Thyroid gland (tissue), 4 donors: Measurements from ENCODE around the gene TRMU.

Source experiments
- POLR2A ChIP-seq, 2 donors: fragments of 450-650 bp; IDR thresholded peaks; one replicate each; pipeline ENCODE4 v1.6.1; 2017; ENCODE audit warnings: antibody characterized with exemption in 2 of 2, mild to moderate bottlenecking in 2 of 2, moderate library complexity in 1 of 2
- TF ChIP-seq, protein P1 (sequence below), 6 experiments: fragments of 200-600 bp in 3 of 6; fragments of 450-650 bp in 3 of 6; sonication (generic) in 3 of 6; IDR thresholded peaks; one replicate each; pipeline ENCODE4 v1.5.1; 2016 to 2019; ENCODE audit warnings: antibody characterized with exemption in 6 of 6, mild to moderate bottlenecking in 2 of 6, inconsistent platforms in 1 of 6, moderate library complexity in 1 of 6

GRCh38 chr22:46349681-46350080 is 14.2 kb downstream of the TRMU start:
- TF ChIP-seq, protein P1, sequence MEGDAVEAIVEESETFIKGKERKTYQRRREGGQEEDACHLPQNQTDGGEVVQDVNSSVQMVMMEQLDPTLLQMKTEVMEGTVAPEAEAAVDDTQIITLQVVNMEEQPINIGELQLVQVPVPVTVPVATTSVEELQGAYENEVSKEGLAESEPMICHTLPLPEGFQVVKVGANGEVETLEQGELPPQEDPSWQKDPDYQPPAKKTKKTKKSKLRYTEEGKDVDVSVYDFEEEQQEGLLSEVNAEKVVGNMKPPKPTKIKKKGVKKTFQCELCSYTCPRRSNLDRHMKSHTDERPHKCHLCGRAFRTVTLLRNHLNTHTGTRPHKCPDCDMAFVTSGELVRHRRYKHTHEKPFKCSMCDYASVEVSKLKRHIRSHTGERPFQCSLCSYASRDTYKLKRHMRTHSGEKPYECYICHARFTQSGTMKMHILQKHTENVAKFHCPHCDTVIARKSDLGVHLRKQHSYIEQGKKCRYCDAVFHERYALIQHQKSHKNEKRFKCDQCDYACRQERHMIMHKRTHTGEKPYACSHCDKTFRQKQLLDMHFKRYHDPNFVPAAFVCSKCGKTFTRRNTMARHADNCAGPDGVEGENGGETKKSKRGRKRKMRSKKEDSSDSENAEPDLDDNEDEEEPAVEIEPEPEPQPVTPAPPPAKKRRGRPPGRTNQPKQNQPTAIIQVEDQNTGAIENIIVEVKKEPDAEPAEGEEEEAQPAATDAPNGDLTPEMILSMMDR (IDR thresholded peaks at IDR 0.05) = no peak
- no peak for TF ChIP-seq POLR2A (IDR thresholded peaks at IDR 0.05)
